Esophagus squamous epithelium (tissue), 4 donors: ENCODE data around the gene MAPK8IP3.

Experiments
- POLR2A ChIP-seq, 4 donors: fragments of 450-650 bp; IDR thresholded peaks; one replicate each; pipeline ENCODE4 v1.6.1; 2017; ENCODE audit warnings: antibody characterized with exemption in 4 of 4, mild to moderate bottlenecking in 4 of 4, moderate library complexity in 3 of 4
- TF ChIP-seq, protein P1 (sequence below), 6 experiments: fragments of 450-650 bp in 4 of 6; fragments of 200-600 bp in 2 of 6; sonication (generic) in 2 of 6; IDR thresholded peaks; one replicate each; pipeline ENCODE4 v1.5.1; 2016 to 2019; ENCODE audit warnings: antibody characterized with exemption in 6 of 6, mild to moderate bottlenecking in 4 of 6, moderate library complexity in 4 of 6

DNA sequence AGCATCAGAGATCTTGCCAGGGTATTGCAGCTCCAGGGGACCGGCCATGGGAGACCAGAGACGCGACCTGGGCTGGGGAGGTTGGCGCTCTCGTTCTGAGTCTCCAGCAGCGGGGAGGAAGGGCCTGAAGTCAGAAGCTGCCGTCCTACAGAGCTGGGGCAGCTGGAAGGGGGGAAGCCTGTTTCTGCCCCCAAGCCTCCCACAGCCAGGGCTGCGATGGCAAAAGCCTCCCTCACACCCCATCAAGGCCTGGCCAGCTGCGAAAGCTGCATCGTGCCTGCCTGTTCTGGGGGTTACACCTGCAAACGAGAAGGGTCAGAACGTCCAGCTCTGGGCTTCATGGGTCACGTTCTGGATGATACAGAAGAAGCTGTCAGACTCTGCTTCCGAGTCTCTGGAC lies 26.1 kb downstream of the MAPK8IP3 start:
- TF ChIP-seq, protein P1, sequence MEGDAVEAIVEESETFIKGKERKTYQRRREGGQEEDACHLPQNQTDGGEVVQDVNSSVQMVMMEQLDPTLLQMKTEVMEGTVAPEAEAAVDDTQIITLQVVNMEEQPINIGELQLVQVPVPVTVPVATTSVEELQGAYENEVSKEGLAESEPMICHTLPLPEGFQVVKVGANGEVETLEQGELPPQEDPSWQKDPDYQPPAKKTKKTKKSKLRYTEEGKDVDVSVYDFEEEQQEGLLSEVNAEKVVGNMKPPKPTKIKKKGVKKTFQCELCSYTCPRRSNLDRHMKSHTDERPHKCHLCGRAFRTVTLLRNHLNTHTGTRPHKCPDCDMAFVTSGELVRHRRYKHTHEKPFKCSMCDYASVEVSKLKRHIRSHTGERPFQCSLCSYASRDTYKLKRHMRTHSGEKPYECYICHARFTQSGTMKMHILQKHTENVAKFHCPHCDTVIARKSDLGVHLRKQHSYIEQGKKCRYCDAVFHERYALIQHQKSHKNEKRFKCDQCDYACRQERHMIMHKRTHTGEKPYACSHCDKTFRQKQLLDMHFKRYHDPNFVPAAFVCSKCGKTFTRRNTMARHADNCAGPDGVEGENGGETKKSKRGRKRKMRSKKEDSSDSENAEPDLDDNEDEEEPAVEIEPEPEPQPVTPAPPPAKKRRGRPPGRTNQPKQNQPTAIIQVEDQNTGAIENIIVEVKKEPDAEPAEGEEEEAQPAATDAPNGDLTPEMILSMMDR (IDR thresholded peaks at IDR 0.05) = no peak
- no peak for TF ChIP-seq POLR2A (IDR thresholded peaks at IDR 0.05)
